PC-3 (cell line): ENCODE results near the gene NECTIN3. TPM values are rescaled to one million over a fixed set of nuclear protein-coding genes. Genes with fewer than 3 reads are reported as not detected.

Experiments
- ATAC-seq: fragments of 200-7000 bp; cut with Tn5 transposase; 2 replicates; pipeline ENCODE4 v1.9.1; 2020; ENCODE audit warnings: mild to moderate bottlenecking, moderate library complexity
- BruUV-seq: library from RNA; stranded (reverse); fragments of 400-500 nt; replicated peaks from 2 replicates; lab custom pipeline; 2021; lab: Mats Ljungman, UMichigan
- CTCF ChIA-PET: fragments of 300-600 bp; sonication (Branson Sonifier 250); formaldehyde crosslinking; loops from one replicate; lab custom pipeline; 2022; ENCODE audit warnings: antibody characterized with exemption; lab: Charles Lee
- POLR2A ChIA-PET: fragments of 300-600 bp; sonication (Branson Sonifier 250); formaldehyde crosslinking; loops from one replicate; lab custom pipeline; 2022; ENCODE audit warnings: antibody characterized with exemption; ENCODE audit not compliant: unreplicated experiment; lab: Charles Lee
- DNase-seq: peaks from one replicate; pipeline ENCODE4 v3.0.0-alpha.2; 2015
- H2AFZ ChIP-seq: fragments of 300-600 bp; sonication (generic); 2 replicates; pipeline ENCODE4 v1.6.0; 2016; ENCODE audit warnings: antibody characterized with exemption, low read length
- H3F3A ChIP-seq: fragments of 300-600 bp; sonication (generic); one replicate; pipeline ENCODE4 v1.6.0; 2017; ENCODE audit warnings: antibody characterized with exemption, low read length, control low read depth, mild to moderate bottlenecking; ENCODE audit not compliant: unreplicated experiment
- H3K27ac ChIP-seq: fragments of 300-600 bp; sonication (generic); 2 replicates; pipeline ENCODE4 v1.5.1; 2016; ENCODE audit warnings: mild to moderate bottlenecking, low read length
- H3K27me3 ChIP-seq: fragments of 300-600 bp; sonication (generic); 2 replicates; pipeline ENCODE4 v1.6.1; 2016; ENCODE audit warnings: low read length, mixed read lengths
- H3K36me3 ChIP-seq: fragments of 300-600 bp; sonication (generic); 2 replicates; pipeline ENCODE4 v1.6.1; 2016; ENCODE audit warnings: low read depth, mixed run types, low read length, mixed read lengths
- H3K4me1 ChIP-seq: fragments of 300-600 bp; sonication (generic); 2 replicates; pipeline ENCODE4 v1.5.1; 2016; ENCODE audit warnings: low read length; ENCODE audit not compliant: insufficient read depth
- H3K4me2 ChIP-seq: fragments of 300-600 bp; sonication (generic); 2 replicates; pipeline ENCODE4 v1.6.0; 2016; ENCODE audit warnings: low read length
- H3K4me3 ChIP-seq: fragments of 300-600 bp; sonication (generic); 2 replicates; pipeline ENCODE4 v1.5.1; 2016; ENCODE audit warnings: mild to moderate bottlenecking, low read length, mixed read lengths
- H3K79me2 ChIP-seq: fragments of 300-600 bp; sonication (generic); 2 replicates; pipeline ENCODE4 v1.6.1; 2017; ENCODE audit warnings: low read length, mixed read lengths
- H3K9ac ChIP-seq: fragments of 300-600 bp; sonication (generic); 2 replicates; pipeline ENCODE4 v1.6.0; 2016; ENCODE audit warnings: mild to moderate bottlenecking, low read length
- H3K9me2 ChIP-seq: fragments of 300-600 bp; sonication (generic); replicated peaks from 2 replicates; pipeline ENCODE4 v1.6.1; 2016; ENCODE audit warnings: mixed run types, low read length, mixed read lengths
- H3K9me3 ChIP-seq: fragments of 300-600 bp; sonication (generic); 2 replicates; pipeline ENCODE4 v1.6.1; 2016; ENCODE audit warnings: low read length, mixed read lengths
- H4K20me1 ChIP-seq: fragments of 300-600 bp; sonication (generic); 2 replicates; pipeline ENCODE4 v1.6.1; 2016; ENCODE audit warnings: low read length, mixed read lengths
- EZH2 ChIP-seq: fragments of 300-600 bp; sonication (generic); IDR thresholded peaks from one replicate; pipeline ENCODE4 v1.6.1; 2017; ENCODE audit warnings: antibody characterized with exemption, mild to moderate bottlenecking, low read length; ENCODE audit not compliant: unreplicated experiment
- EZH2phosphoT487 ChIP-seq: fragments of 300-600 bp; sonication (generic); IDR thresholded peaks from 2 replicates; pipeline ENCODE4 v1.6.1; 2018; ENCODE audit warnings: mild to moderate bottlenecking, antibody characterized with exemption, low read length, borderline replicate concordance
- intact Hi-C: fragments of 100-400 bp; cut with micrococcal nuclease; formaldehyde crosslinking; loops from 2 replicates; pipeline ENCODE4 v1.9.0; 2023
- total RNA-seq: library from RNA; depleted of rRNA; stranded (reverse); fragments of >200 nt; gene quantifications from 2 replicates; pipeline ENCODE4 v1.2.3, GENCODE V29; 2014
- TF ChIP-seq, protein P1 (sequence below): fragments of 300-600 bp; sonication (generic); conservative IDR thresholded peaks from 2 replicates; pipeline ENCODE4 v1.5.1; 2017; ENCODE audit warnings: antibody characterized with exemption, low read depth, mild to moderate bottlenecking, low read length

The NECTIN3 gene
- total RNA-seq, 1 experiment from 2014 or later = 12.8 TPM

DNA sequence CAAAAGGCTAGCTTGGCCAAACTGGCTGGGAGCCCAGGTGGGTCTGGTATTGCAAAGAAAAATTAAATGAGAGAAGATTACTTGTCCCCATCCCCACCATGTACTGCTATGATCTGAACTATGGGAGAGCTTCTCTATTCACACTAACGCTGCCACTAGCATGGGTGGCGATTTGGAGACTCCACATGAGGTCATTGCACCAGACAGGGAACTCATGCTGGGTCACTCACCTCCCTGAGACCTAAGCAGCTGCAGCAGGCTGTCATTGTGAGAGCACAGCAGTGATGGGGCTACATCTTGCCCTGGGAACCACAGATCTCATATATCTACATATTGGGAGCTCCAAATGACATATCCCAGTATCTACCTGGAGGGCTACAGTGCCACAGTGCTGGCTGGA, 36.3 kb upstream of the NECTIN3 start:
- Histone ChIP-seq H3K4me3 (no peak overlapping the region), H3K27ac (no peak overlapping the region), H3K9me3 (0 out of 2 replicates have a peak, but pooled peaks cover 5% of the 10 kb centered on the region), H3K9ac (no peak overlapping the region), H3F3A (no peaks in the 10 kb centered on the region), H3K4me1 (peaks cover 27% of the 10 kb centered on the region), H3K27me3 (no peaks in the 10 kb centered on the region), H3K36me3 (no peaks in the 10 kb centered on the region), H4K20me1 (no peaks in the 10 kb centered on the region), H3K4me2 (no peak overlapping the region), H2AFZ (no peak overlapping the region), H3K9me2 (no peaks in the 10 kb centered on the region), H3K79me2 (no peaks in the 10 kb centered on the region)
- POLR2A ChIA-PET = no interaction called here
- CTCF ChIA-PET = no interaction called here
- no peak for ATAC-seq
- TF ChIP-seq, protein P1, sequence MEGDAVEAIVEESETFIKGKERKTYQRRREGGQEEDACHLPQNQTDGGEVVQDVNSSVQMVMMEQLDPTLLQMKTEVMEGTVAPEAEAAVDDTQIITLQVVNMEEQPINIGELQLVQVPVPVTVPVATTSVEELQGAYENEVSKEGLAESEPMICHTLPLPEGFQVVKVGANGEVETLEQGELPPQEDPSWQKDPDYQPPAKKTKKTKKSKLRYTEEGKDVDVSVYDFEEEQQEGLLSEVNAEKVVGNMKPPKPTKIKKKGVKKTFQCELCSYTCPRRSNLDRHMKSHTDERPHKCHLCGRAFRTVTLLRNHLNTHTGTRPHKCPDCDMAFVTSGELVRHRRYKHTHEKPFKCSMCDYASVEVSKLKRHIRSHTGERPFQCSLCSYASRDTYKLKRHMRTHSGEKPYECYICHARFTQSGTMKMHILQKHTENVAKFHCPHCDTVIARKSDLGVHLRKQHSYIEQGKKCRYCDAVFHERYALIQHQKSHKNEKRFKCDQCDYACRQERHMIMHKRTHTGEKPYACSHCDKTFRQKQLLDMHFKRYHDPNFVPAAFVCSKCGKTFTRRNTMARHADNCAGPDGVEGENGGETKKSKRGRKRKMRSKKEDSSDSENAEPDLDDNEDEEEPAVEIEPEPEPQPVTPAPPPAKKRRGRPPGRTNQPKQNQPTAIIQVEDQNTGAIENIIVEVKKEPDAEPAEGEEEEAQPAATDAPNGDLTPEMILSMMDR = no peak
- TF ChIP-seq EZH2 (no peak), EZH2phosphoT487 (no peak)
- DNase-seq = no peak
- intact Hi-C loops = no loop called here
- no TSS peak for BruUV-seq

DNA sequence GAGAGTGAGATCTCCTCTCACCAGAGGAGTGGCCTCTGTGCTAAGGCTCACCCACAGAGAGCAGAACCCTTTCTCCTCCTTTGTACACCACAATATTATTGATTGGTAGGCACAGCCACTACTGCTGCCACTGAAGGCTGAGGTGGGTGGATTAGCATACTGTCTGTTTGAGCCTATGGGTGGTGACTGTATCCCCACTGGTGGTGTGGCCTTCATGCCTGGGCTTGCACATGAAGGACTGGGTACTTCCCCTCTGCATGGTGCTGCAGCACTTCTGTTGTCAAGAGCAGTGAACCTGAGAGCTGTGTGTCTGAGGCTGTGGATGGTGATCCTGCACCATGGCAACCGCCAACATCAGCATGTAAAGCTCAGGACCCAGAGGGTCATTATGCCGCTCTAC, 35.7 kb upstream of the NECTIN3 start:
- no peak overlapping the region for H3K9ac ChIP-seq
- no peak overlapping the region for H2AFZ ChIP-seq
- intact Hi-C loops = no loop called here
- H3K4me2 ChIP-seq = no peak overlapping the region
- no TSS peak for BruUV-seq
- H3K9me2 ChIP-seq = no peaks in the 10 kb centered on the region
- H3K36me3 ChIP-seq = no peaks in the 10 kb centered on the region
- H3K79me2 ChIP-seq = no peaks in the 10 kb centered on the region
- POLR2A ChIA-PET = no interaction called here
- 0 out of 2 replicates have a peak, but pooled peaks cover 5% of the 10 kb centered on the region for H3K9me3 ChIP-seq
- H3K27me3 ChIP-seq = no peaks in the 10 kb centered on the region
- CTCF ChIA-PET = no interaction called here
- no peak overlapping the region for H3K27ac ChIP-seq
- H4K20me1 ChIP-seq = no peaks in the 10 kb centered on the region
- no peak overlapping the region for H3K4me3 ChIP-seq
- H3K4me1 ChIP-seq = peaks cover 27% of the 10 kb centered on the region
- DNase-seq = no peak
- TF ChIP-seq, protein P1 = no peak
- no peak for TF ChIP-seq EZH2phosphoT487
- TF ChIP-seq EZH2 = no peak
- ATAC-seq = no peak
- H3F3A ChIP-seq = no peaks in the 10 kb centered on the region

DNA sequence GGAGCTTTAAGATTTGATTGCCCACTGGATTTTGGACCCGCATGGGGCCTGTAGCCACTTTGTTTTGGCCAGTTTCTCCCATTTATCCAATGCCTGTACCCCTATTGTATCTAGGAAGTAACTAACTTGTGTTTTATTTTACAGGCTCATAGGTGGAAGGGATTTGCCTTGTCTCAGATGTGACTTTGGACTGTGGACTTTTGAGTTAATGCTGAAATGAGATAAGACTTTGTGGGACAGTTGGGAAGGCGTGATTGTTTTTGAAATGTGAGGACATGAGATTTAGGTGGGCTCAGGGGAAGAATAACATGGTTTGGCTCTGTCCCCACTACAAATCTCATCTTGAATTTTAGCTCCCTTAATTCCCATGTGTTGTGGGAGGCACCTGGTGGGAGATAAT, 30.7 kb upstream of the NECTIN3 start:
- DNase-seq = no peak
- TF ChIP-seq, protein P1 = no peak
- TF ChIP-seq EZH2 (no peak), EZH2phosphoT487 (no peak)
- no peak overlapping the region for H2AFZ ChIP-seq
- H3K27ac ChIP-seq = no peak overlapping the region
- ChIA-PET POLR2A (no interaction called here), CTCF (no interaction called here)
- no peaks in the 10 kb centered on the region for H3K27me3 ChIP-seq
- no peaks in the 10 kb centered on the region for H4K20me1 ChIP-seq
- no peak for ATAC-seq
- no peak overlapping the region for H3K9ac ChIP-seq
- no peaks in the 10 kb centered on the region for H3K4me1 ChIP-seq
- H3K79me2 ChIP-seq = no peaks in the 10 kb centered on the region
- intact Hi-C loops = no loop called here
- H3K9me3 ChIP-seq = 0 out of 2 replicates have a peak, but pooled peaks cover 5% of the 10 kb centered on the region
- BruUV-seq = no TSS peak
- no peak overlapping the region for H3K4me3 ChIP-seq
- no peaks in the 10 kb centered on the region for H3K9me2 ChIP-seq
- H3F3A ChIP-seq = no peaks in the 10 kb centered on the region
- no peaks in the 10 kb centered on the region for H3K36me3 ChIP-seq
- no peak overlapping the region for H3K4me2 ChIP-seq
